HG03175 (cell line): Measurements from ENCODE around the gene STMN3.
A peak's percentile ranks its signal among the peaks of the same experiment; 100 is the strongest.
"Not testable (repeated sequence)": the region's sequence is repeated elsewhere in the genome, so short reads cannot be mapped to it uniquely, and the experiment has no call there.

Experiments used
- ATAC-seq: cut with Tn5 transposase; IDR thresholded peaks from one replicate; pipeline ENCODE4 v1.9.1; 2021; ENCODE audit warnings: mild to moderate bottlenecking, moderate library complexity; ENCODE audit not compliant: unreplicated experiment

STMN3 gene

GRCh38 chr20:63657937-63658748 lies 4.9 kb upstream of the STMN3 start, which contains the start of gene RTEL1:
TSS of gene RTEL1 (plus strand) at chr20:63658312. CDS start at chr20:63659403, 1,091 bp downstream.
- peak; percentile 82 for ATAC-seq

- peak; percentile 4 for ATAC-seq
Measured at GRCh38 chr20:63657260-63657936, 4.2 kb upstream of the STMN3 start.

- no peak for ATAC-seq
Measured at GRCh38 chr20:63656451-63656850, 3.2 kb upstream of the STMN3 start.

- ATAC-seq: no peak
Measured at GRCh38 chr20:63655249-63655648, 2.0 kb upstream of the STMN3 start.

- no peak for ATAC-seq
Measured at GRCh38 chr20:63653974-63654668, 897 bp upstream of the STMN3 start.

- no peak for ATAC-seq
Measured at GRCh38 chr20:63652192-63652980, 838 bp downstream of the STMN3 start.

GRCh38 chr20:63651942-63652191 lies 1.4 kb downstream of the STMN3 start:
- no peak for ATAC-seq

GRCh38 chr20:63650486-63650885 lies 2.7 kb downstream of the STMN3 start:
- not testable (repeated sequence) for ATAC-seq

- no peak for ATAC-seq
Measured at GRCh38 chr20:63648895-63649589, 4.2 kb downstream of the STMN3 start.

GRCh38 chr20:63648190-63648589 lies 5.0 kb downstream of the STMN3 start:
- ATAC-seq: no peak

GRCh38 chr20:63645218-63645617 lies 8.0 kb downstream of the STMN3 start:
- ATAC-seq: no peak

GRCh38 chr20:63643946-63644345 lies 9.3 kb downstream of the STMN3 start:
- ATAC-seq: no peak

GRCh38 chr20:63643499-63643898 lies 9.7 kb downstream of the STMN3 start:
- no peak for ATAC-seq

- ATAC-seq: peak; percentile 5
Measured at GRCh38 chr20:63642527-63643247, 10.5 kb downstream of the STMN3 start.

GRCh38 chr20:63641792-63642523 lies 11.3 kb downstream of the STMN3 start:
- peak; percentile 79 for ATAC-seq

GRCh38 chr20:63641146-63641791 lies 12.0 kb downstream of the STMN3 start:
- no peak for ATAC-seq

- not testable (repeated sequence) for ATAC-seq
Measured at GRCh38 chr20:63640686-63641085, 12.5 kb downstream of the STMN3 start.

- no peak for ATAC-seq
Measured at GRCh38 chr20:63640086-63640485, 13.1 kb downstream of the STMN3 start.
